ENCODE measurements around the gene SCGB3A2. TPM values are rescaled to one million over a fixed set of nuclear protein-coding genes. Genes with fewer than 3 reads are reported as not detected.
"Not testable (repeated sequence)": the region's sequence is repeated elsewhere in the genome, so short reads cannot be mapped to it uniquely, and the experiment has no call there.

The SCGB3A2 gene
- total RNA-seq, 2 experiments from 2014 or later = not detected

GRCh38 chr5:147874118-147874875 lies 4.2 kb upstream of the SCGB3A2 start:
- H3K9me3 Mint-ChIP-seq (ENCODE audit: low read depth); H3K36me3 Mint-ChIP-seq; H3K4me3 Mint-ChIP-seq; H3K4me1 Mint-ChIP-seq; CTCF ChIA-PET; H3K27ac Mint-ChIP-seq; DNase-seq; H3K27me3 Mint-ChIP-seq; ATAC-seq: not testable (repeated sequence)

- no peak for DNase-seq
- Mint-ChIP-seq H3K36me3 (no peaks in the 10 kb centered on the region), H3K4me3 (no peak overlapping the region), H3K27ac (no peak overlapping the region), H3K27me3 (peaks cover 12% of the 10 kb centered on the region), H3K9me3 (ENCODE audit: low read depth) (no peaks in the 10 kb centered on the region), H3K4me1 (no peaks in the 10 kb centered on the region)
- CTCF ChIA-PET = no interaction called here
- no peak for ATAC-seq
Measured at GRCh38 chr5:147874910-147875367, 3.6 kb upstream of the SCGB3A2 start.

GRCh38 chr5:147876141-147876540 lies 2.4 kb upstream of the SCGB3A2 start:
- Mint-ChIP-seq H3K36me3 (no peaks in the 10 kb centered on the region), H3K4me3 (no peak overlapping the region), H3K27ac (no peak overlapping the region), H3K9me3 (ENCODE audit: low read depth) (no peaks in the 10 kb centered on the region), H3K27me3 (peaks cover 14% of the 10 kb centered on the region), H3K4me1 (no peaks in the 10 kb centered on the region)
- CTCF ChIA-PET = no interaction called here
- ATAC-seq (no peak), DNase-seq (no peak)

- no peaks in the 10 kb centered on the region for H3K36me3 Mint-ChIP-seq
- no peak overlapping the region for H3K27ac Mint-ChIP-seq
- DNase-seq = no peak
- H3K4me3 Mint-ChIP-seq = no peak overlapping the region
- peaks cover 14% of the 10 kb centered on the region for H3K27me3 Mint-ChIP-seq
- ATAC-seq = no peak
- H3K9me3 Mint-ChIP-seq (ENCODE audit: low read depth) = no peaks in the 10 kb centered on the region
- CTCF ChIA-PET = no interaction called here
- H3K4me1 Mint-ChIP-seq = no peaks in the 10 kb centered on the region
Measured at GRCh38 chr5:147876626-147877025, 1.9 kb upstream of the SCGB3A2 start.

- Mint-ChIP-seq H3K4me1 (no peaks in the 10 kb centered on the region), H3K4me3 (no peak overlapping the region), H3K9me3 (ENCODE audit: low read depth) (no peaks in the 10 kb centered on the region), H3K27ac (no peak overlapping the region), H3K36me3 (no peaks in the 10 kb centered on the region), H3K27me3 (peaks cover 16% of the 10 kb centered on the region)
- CTCF ChIA-PET = no interaction called here
- DNase-seq (no peak), ATAC-seq (no peak)
Measured at GRCh38 chr5:147879784-147880183, 1.3 kb downstream of the SCGB3A2 start.

GRCh38 chr5:147880487-147880886 lies 2.0 kb downstream of the SCGB3A2 start:
- no peak for ATAC-seq
- no peak overlapping the region for H3K27ac Mint-ChIP-seq
- CTCF ChIA-PET = no interaction called here

GRCh38 chr5:147882586-147883313 lies 4.2 kb downstream of the SCGB3A2 start:
- H3K9me3 Mint-ChIP-seq (ENCODE audit: low read depth) = no peaks in the 10 kb centered on the region
- DNase-seq (no peak), ATAC-seq (no peak)
- H3K4me1 Mint-ChIP-seq = no peaks in the 10 kb centered on the region
- CTCF ChIA-PET = no interaction called here
- peaks cover 13% of the 10 kb centered on the region for H3K27me3 Mint-ChIP-seq
- no peaks in the 10 kb centered on the region for H3K36me3 Mint-ChIP-seq
- H3K27ac Mint-ChIP-seq = no peak overlapping the region
- H3K4me3 Mint-ChIP-seq = no peak overlapping the region

More at GRCh38 chr5:147880487-147880886, 2.0 kb downstream of the SCGB3A2 start:
- Mint-ChIP-seq H3K27me3 (peaks cover 17% of the 10 kb centered on the region), H3K36me3 (no peaks in the 10 kb centered on the region), H3K4me3 (no peak overlapping the region), H3K4me1 (no peaks in the 10 kb centered on the region), H3K9me3 (ENCODE audit: low read depth) (no peaks in the 10 kb centered on the region)
- DNase-seq = no peak

- Mint-ChIP-seq H3K27me3 (peaks cover 13% of the 10 kb centered on the region), H3K27ac (no peak overlapping the region), H3K9me3 (ENCODE audit: low read depth) (no peaks in the 10 kb centered on the region), H3K36me3 (no peaks in the 10 kb centered on the region), H3K4me3 (no peak overlapping the region), H3K4me1 (no peaks in the 10 kb centered on the region)
- no peak for DNase-seq
- ATAC-seq = no peak
- CTCF ChIA-PET = no interaction called here
Measured at GRCh38 chr5:147887026-147887627, 8.6 kb downstream of the SCGB3A2 start.

GRCh38 chr5:147887930-147888329 lies 9.4 kb downstream of the SCGB3A2 start:
- Mint-ChIP-seq H3K4me3 (no peak overlapping the region), H3K27ac (no peak overlapping the region), H3K27me3 (peaks cover 15% of the 10 kb centered on the region), H3K9me3 (ENCODE audit: low read depth) (no peaks in the 10 kb centered on the region), H3K36me3 (no peaks in the 10 kb centered on the region), H3K4me1 (no peaks in the 10 kb centered on the region)
- CTCF ChIA-PET = no interaction called here
- ATAC-seq = no peak
- no peak for DNase-seq

- ATAC-seq = no peak
- no peaks in the 10 kb centered on the region for H3K9me3 Mint-ChIP-seq (ENCODE audit: low read depth)
- H3K27me3 Mint-ChIP-seq = peaks cover 14% of the 10 kb centered on the region
- no peak overlapping the region for H3K4me3 Mint-ChIP-seq
- no peak for DNase-seq
- no peaks in the 10 kb centered on the region for H3K4me1 Mint-ChIP-seq
- no peak overlapping the region for H3K27ac Mint-ChIP-seq
- H3K36me3 Mint-ChIP-seq = no peaks in the 10 kb centered on the region
- CTCF ChIA-PET = no interaction called here
Measured at GRCh38 chr5:147892696-147893296, 14.3 kb downstream of the SCGB3A2 start.

GRCh38 chr5:147893820-147894219 lies 15.3 kb downstream of the SCGB3A2 start:
- Mint-ChIP-seq H3K27me3 (peaks cover 14% of the 10 kb centered on the region), H3K4me1 (no peaks in the 10 kb centered on the region), H3K36me3 (no peaks in the 10 kb centered on the region), H3K9me3 (ENCODE audit: low read depth) (no peaks in the 10 kb centered on the region), H3K4me3 (no peak overlapping the region), H3K27ac (no peak overlapping the region)
- no peak for ATAC-seq
- DNase-seq = no peak
- CTCF ChIA-PET = no interaction called here

GRCh38 chr5:147895864-147896263 lies 17.4 kb downstream of the SCGB3A2 start:
- no peaks in the 10 kb centered on the region for H3K36me3 Mint-ChIP-seq
- no peak overlapping the region for H3K4me3 Mint-ChIP-seq
- peaks cover 14% of the 10 kb centered on the region for H3K27me3 Mint-ChIP-seq
- H3K9me3 Mint-ChIP-seq (ENCODE audit: low read depth) = no peaks in the 10 kb centered on the region
- DNase-seq (no peak), ATAC-seq (no peak)
- no peak overlapping the region for H3K27ac Mint-ChIP-seq
- H3K4me1 Mint-ChIP-seq = no peaks in the 10 kb centered on the region
- CTCF ChIA-PET = no interaction called here

GRCh38 chr5:147898875-147899401 lies 20.4 kb downstream of the SCGB3A2 start:
- Mint-ChIP-seq H3K36me3 (no peaks in the 10 kb centered on the region), H3K4me1 (no peaks in the 10 kb centered on the region), H3K9me3 (ENCODE audit: low read depth) (no peaks in the 10 kb centered on the region), H3K27ac (no peak overlapping the region), H3K27me3 (peaks cover 2% of the 10 kb centered on the region), H3K4me3 (no peak overlapping the region)
- CTCF ChIA-PET = no interaction called here
- ATAC-seq (no peak), DNase-seq (no peak)

All from activated CD8-positive, alpha-beta memory T cell treated with anti-CD3 and anti-CD28 coated beads, Interleukin-2, amount 10 ng/mL, durations not matched to agents 7 days and 5 days (primary cell).